K562 (cell line): ENCODE data around the gene MMP11. TPM values are rescaled to one million over a fixed set of nuclear protein-coding genes. Genes with fewer than 3 reads are reported as not detected.

Experiments used
- CTBP1 ChIP-seq: fragments of 450-650 bp; IDR thresholded peaks from 2 replicates; pipeline ENCODE4 v1.6.1; 2016; ENCODE audit warnings: borderline replicate concordance
- DIDO1 ChIP-seq: fragments of 450-650 bp; IDR thresholded peaks from 2 replicates; pipeline ENCODE4 v1.6.1; 2016; ENCODE audit warnings: low read depth, missing biosample characterization, missing genetic modification characterization
- FOS ChIP-seq: IDR thresholded peaks from 3 replicates; pipeline ENCODE4 v1.6.1; 2011; ENCODE audit not compliant: insufficient read length; ENCODE audit errors: extremely low read depth
- HDGF ChIP-seq: fragments of 450-650 bp; IDR thresholded peaks from 2 replicates; pipeline ENCODE4 v1.6.1; 2016
- IFI16 ChIP-seq: fragments of 250-450 bp; sonication (Bioruptor Pico); IDR thresholded peaks from 2 replicates; pipeline ENCODE4 v2.1.2; 2022; ENCODE audit warnings: mild to moderate bottlenecking, inconsistent platforms
- KAT8 ChIP-seq: fragments of 450-650 bp; IDR thresholded peaks from 2 replicates; pipeline ENCODE4 v1.6.1; 2016; ENCODE audit warnings: low read depth, mild to moderate bottlenecking
- MAZ ChIP-seq, 2 experiments: fragments of 450-650 bp in 1 of 2; sonication (generic) in 1 of 2; formaldehyde crosslinking; IDR thresholded peaks in 1 of 2; conservative IDR thresholded peaks in 1 of 2; 2 replicates each; pipeline versions ENCODE4 v1.4.0 to v1.5.0; 2020; ENCODE audit warnings: mild to moderate bottlenecking in 1 of 2, missing genetic modification reagents in 1 of 2
- MEF2A ChIP-seq: IDR thresholded peaks from 2 replicates; pipeline ENCODE4 v1.6.1; 2011; ENCODE audit warnings: low read depth, mild to moderate bottlenecking, low read length, moderate library complexity; ENCODE audit not compliant: control insufficient read depth
- MXI1 ChIP-seq: IDR thresholded peaks from 2 replicates; pipeline ENCODE4 v1.6.1; 2011; ENCODE audit warnings: low read depth, mild to moderate bottlenecking, improper control_type of control experiment, low read length
- NFXL1 ChIP-seq: fragments of 450-650 bp; formaldehyde crosslinking; IDR thresholded peaks from 2 replicates; pipeline ENCODE4 v1.4.0; 2021; ENCODE audit warnings: mild to moderate bottlenecking
- NR2C2 ChIP-seq, 2 experiments: fragments of 200-800 bp in 1 of 2; sonication (Bioruptor generic) in 1 of 2; sonication (generic) in 1 of 2; formaldehyde crosslinking in 1 of 2; IDR thresholded peaks; 2 replicates each; pipeline versions ENCODE4 v1.6.1 to v1.8.0; 2016 to 2022; ENCODE audit warnings: mild to moderate bottlenecking in 1 of 2, missing compliant biosample characterization in 1 of 2, missing genetic modification characterization in 1 of 2, missing genetic modification reagents in 1 of 2
- NR3C1 ChIP-seq: sonication (generic); formaldehyde crosslinking; IDR thresholded peaks from 2 replicates; pipeline ENCODE4 v1.8.1; 2022; ENCODE audit warnings: missing genetic modification reagents
- NUFIP1 ChIP-seq: fragments of 450-650 bp; IDR thresholded peaks from 2 replicates; pipeline ENCODE4 v1.6.1; 2018; ENCODE audit not compliant: partially characterized antibody
- RHOXF2B ChIP-seq: fragments of 250-450 bp; sonication (Bioruptor Pico); conservative IDR thresholded peaks from 2 replicates; pipeline ENCODE4 v1.5.1; 2021
- SMAD1 ChIP-seq: fragments of 150-350 bp; IDR thresholded peaks from 2 replicates; pipeline ENCODE4 v1.6.1; 2014; ENCODE audit warnings: low read length, low read depth; ENCODE audit not compliant: partially characterized antibody
- SMAD2 ChIP-seq: fragments of 150-350 bp; IDR thresholded peaks from 2 replicates; pipeline ENCODE4 v1.6.1; 2014; ENCODE audit warnings: low read depth, mild to moderate bottlenecking, low read length
- SRSF3 ChIP-seq: fragments of 200-400 bp; formaldehyde crosslinking; IDR thresholded peaks from 2 replicates; pipeline ENCODE4 v1.6.1; 2016; ENCODE audit warnings: mild to moderate bottlenecking, low read length, moderate library complexity; ENCODE audit not compliant: insufficient read depth
- SRSF7 ChIP-seq: fragments of 200-400 bp; formaldehyde crosslinking; optimal IDR thresholded peaks from 2 replicates; pipeline ENCODE3; 2017; ENCODE audit warnings: mild to moderate bottlenecking, low read depth, low read length
- TEAD1 ChIP-seq, 2 experiments: fragments of 450-650 bp in 1 of 2; sonication (generic) in 1 of 2; formaldehyde crosslinking; IDR thresholded peaks; 2 replicates each; pipeline versions ENCODE4 v1.4.0 to v1.8.0; 2020 to 2022; ENCODE audit warnings: mild to moderate bottlenecking in 2 of 2, missing genetic modification reagents in 1 of 2
- THRAP3 ChIP-seq: fragments of 450-650 bp; IDR thresholded peaks from 2 replicates; pipeline ENCODE4 v1.6.1; 2016; ENCODE audit warnings: mild to moderate bottlenecking, inconsistent platforms, borderline replicate concordance
- U2AF2 ChIP-seq: fragments of 200-400 bp; formaldehyde crosslinking; optimal IDR thresholded peaks from 2 replicates; pipeline ENCODE3; 2017; ENCODE audit warnings: low read depth, mild to moderate bottlenecking, low read length
- ZC3H4 ChIP-seq: sonication (generic); formaldehyde crosslinking; IDR thresholded peaks from 2 replicates; pipeline ENCODE4 v1.9.0; 2021; ENCODE audit warnings: missing genetic modification reagents, borderline replicate concordance
- ZNF146 ChIP-seq: IDR thresholded peaks from one replicate; pipeline ENCODE4 v1.6.1; 2018; ENCODE audit warnings: missing compliant biosample characterization; ENCODE audit not compliant: unreplicated experiment
- ZNF174 ChIP-seq: fragments of 250-450 bp; sonication (Bioruptor Pico); IDR thresholded peaks from 2 replicates; pipeline ENCODE4 v1.4.0; 2020; ENCODE audit warnings: mild to moderate bottlenecking
- ZNF175 ChIP-seq: fragments of 200-800 bp; sonication (Bioruptor generic); IDR thresholded peaks from 2 replicates; pipeline ENCODE4 v1.6.1; 2016; ENCODE audit warnings: low read depth, mild to moderate bottlenecking, missing genetic modification characterization, missing compliant biosample characterization
- ZNF232 ChIP-seq: sonication (generic); formaldehyde crosslinking; IDR thresholded peaks from 2 replicates; pipeline ENCODE4 v1.8.0; 2022; ENCODE audit warnings: mild to moderate bottlenecking, missing genetic modification reagents
- ZNF316 ChIP-seq: fragments of 450-650 bp; IDR thresholded peaks from 2 replicates; pipeline ENCODE4 v1.6.1; 2016
- ZNF507 ChIP-seq: conservative IDR thresholded peaks from 2 replicates; pipeline ENCODE4 v1.6.1; 2017; ENCODE audit warnings: missing genetic modification characterization, missing compliant biosample characterization
- ZNF766 ChIP-seq: fragments of 200-800 bp; sonication (Bioruptor generic); conservative IDR thresholded peaks from 2 replicates; pipeline ENCODE4 v1.6.1; 2016; ENCODE audit warnings: missing genetic modification characterization, missing compliant biosample characterization
- ZNF77 ChIP-seq: fragments of 250-450 bp; sonication (Bioruptor Pico); IDR thresholded peaks from 2 replicates; pipeline ENCODE4 v1.5.0; 2020
- polyA plus RNA-seq, 8 experiments: library from polyadenylated mRNA; depleted of rRNA in 4 of 8; stranded (reverse) in 5 of 8; unstranded in 3 of 8; fragments of >200 nt; fragmentation: Nextera tagmentation in 2 of 8; fragmentation: Illumina TruSeq in 1 of 8; extraction: Ambion mirVana in 2 of 8; extraction: Trizol in 1 of 8; gene quantifications; 2 replicates each; pipeline versions ENCODE4 v1.2.1 to v1.2.3, GENCODE V29; 2011 to 2014; ENCODE audit warnings: inconsistent platforms in 1 of 8, missing spikeins in 1 of 8
- total RNA-seq, 7 experiments: library from RNA; depleted of rRNA in 6 of 7; stranded (reverse); fragments of >200 nt in 6 of 7; fragmentation: Illumina TruSeq in 2 of 7; extraction: Trizol in 2 of 7; gene quantifications; 2 replicates each; pipeline versions ENCODE4 v1.2.1 to v1.2.3, GENCODE V29; 2011 to 2021; ENCODE audit warnings: low replicate concordance in 1 of 7

The MMP11 gene
- total and polyA plus RNA-seq, 9 of the 15 experiments (the other 6 are each of a cell fraction or from before 2014, with no cell fraction given): 0.14 to 1.8 (median 1.1) TPM; not detected in 2

DNA sequence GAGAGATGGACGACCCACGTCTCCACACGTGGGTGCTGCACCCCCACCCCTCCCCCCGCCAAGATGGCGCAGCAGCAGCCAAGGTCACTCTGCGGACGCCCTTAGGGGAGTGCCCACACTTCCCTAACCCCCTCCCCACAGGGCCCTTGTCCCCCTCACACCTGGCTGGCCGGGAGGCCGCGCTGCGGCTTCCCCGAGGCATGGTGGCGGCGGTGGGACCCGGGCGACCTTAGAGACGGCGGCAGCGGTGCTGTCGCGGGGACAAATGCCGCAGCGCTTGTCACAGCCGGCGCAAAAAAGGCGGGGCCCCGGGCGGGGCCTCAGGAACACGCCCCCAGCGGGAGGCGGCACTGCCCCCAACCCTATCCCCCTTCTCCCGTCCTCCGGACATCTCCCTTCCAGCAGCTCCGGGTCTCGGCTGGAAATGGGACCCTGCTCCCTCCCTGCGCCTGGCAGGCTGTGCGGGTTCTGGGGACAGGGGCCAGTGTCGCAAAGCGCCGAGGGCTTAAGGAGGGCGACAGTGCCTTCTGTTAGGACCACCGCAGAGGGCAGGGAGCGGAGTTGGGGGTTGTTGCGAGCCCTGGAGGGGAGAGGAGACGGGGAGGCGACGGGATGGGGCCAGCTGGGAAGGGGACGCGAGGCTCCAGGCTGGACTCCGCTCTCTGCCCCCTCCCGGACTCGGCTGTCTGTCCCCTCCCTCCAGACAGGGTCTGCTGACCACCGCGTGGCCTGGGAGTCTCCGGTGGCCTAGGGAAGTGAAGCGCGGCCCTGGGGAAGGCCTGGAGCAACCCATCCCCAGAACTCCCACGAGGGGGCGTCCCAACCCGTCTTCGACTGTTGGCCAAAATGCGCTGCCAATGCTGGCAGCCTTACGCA is 4.7 kb upstream of the MMP11 start, which contains the start of gene CHCHD10 (continued):
- peak; percentile 48; the same call in 1 of the 2 replicates for TF ChIP-seq CTBP1
- TF ChIP-seq TEAD1 (CRISPR knock-in tag; IDR thresholded peaks at IDR 0.05): peak; percentile 68 to 76
- TF ChIP-seq ZNF507 (tag): no peak
- no peak for TF ChIP-seq U2AF2
- peak; percentile 65; the same call in 1 of the 2 replicates for TF ChIP-seq HDGF
- TF ChIP-seq SRSF7: no peak
- TF ChIP-seq ZC3H4: no peak
- TF ChIP-seq FOS: no peak
- no peak for TF ChIP-seq ZNF316
- TF ChIP-seq ZNF77 (CRISPR knock-in tag): no peak
- no peak for TF ChIP-seq ZNF174 (CRISPR knock-in tag)
- no peak for TF ChIP-seq RHOXF2B
- no peak for TF ChIP-seq DIDO1 (tag)
- TF ChIP-seq ZNF766 (CRISPR knock-in tag): no peak
- TF ChIP-seq THRAP3: no peak
- peak; percentile 19; the same call in 1 of the 2 replicates for TF ChIP-seq MXI1
- no peak for TF ChIP-seq NUFIP1
- no peak for TF ChIP-seq SMAD1
- TF ChIP-seq NFXL1 (CRISPR knock-in tag): no peak
- no peak for TF ChIP-seq IFI16 (CRISPR knock-in tag)
- TF ChIP-seq NR2C2 (CRISPR knock-in tag; IDR thresholded peaks at IDR 0.05): no peak
- TF ChIP-seq NR2C2 (tag; IDR thresholded peaks at IDR 0.05): no peak; the same call in 1 of the 2 replicates
- TF ChIP-seq ZNF232 (CRISPR knock-in tag): no peak
- 0 out of 2 replicates have a peak, but pooled peaks have one; percentile 16 for TF ChIP-seq NR3C1 (CRISPR knock-in tag)
- TF ChIP-seq MEF2A: no peak
- peak in 1 of 2 experiments; percentile 87; a peak in 2 of 4 replicates for TF ChIP-seq MAZ (CRISPR knock-in tag; conservative IDR thresholded peaks at IDR 0.05 in 1 of 2, IDR thresholded peaks at IDR 0.05 in 1 of 2)
- TF ChIP-seq ZNF146 (CRISPR knock-in tag): no peak
- no peak for TF ChIP-seq SMAD2
- TF ChIP-seq ZNF175: peak; percentile 72; the same call in 1 of the 2 replicates
- TF ChIP-seq SRSF3: no peak
- no peak for TF ChIP-seq KAT8
